GM18498 (cell line): ENCODE results near the gene CRELD2.

ENCODE experiments used
- ATAC-seq: cut with Tn5 transposase; IDR thresholded peaks from one replicate; pipeline ENCODE4 v1.9.1; 2021; ENCODE audit warnings: mild to moderate bottlenecking, moderate library complexity; ENCODE audit not compliant: unreplicated experiment

The CRELD2 gene

GRCh38 chr22:49917974-49918910, at the start of gene CRELD2, which contains the start of gene ALG12:
Gene CRELD2 (plus strand): TSS chr22:49918634. CDS start chr22:49918770, 136 bp downstream.
Gene ALG12 (minus strand): TSS chr22:49918438. CDS start chr22:49913765, 4,673 bp downstream.
- peak; percentile 90 for ATAC-seq

GRCh38 chr22:49869086-49869830, 49.2 kb upstream of the CRELD2 start:
- ATAC-seq, result no peak

GRCh38 chr22:49869845-49870712, 48.4 kb upstream of the CRELD2 start:
- no peak for ATAC-seq

GRCh38 chr22:49871482-49871881, 47.0 kb upstream of the CRELD2 start:
- no peak for ATAC-seq

- no peak for ATAC-seq
These were observed 46.1 kb upstream of the CRELD2 start for GRCh38 chr22:49872347-49872746.

- no peak for ATAC-seq
These were observed 45.0 kb upstream of the CRELD2 start for GRCh38 chr22:49873228-49873940.

GRCh38 chr22:49877642-49878041, 40.8 kb upstream of the CRELD2 start:
- no peak for ATAC-seq

- ATAC-seq, result no peak
These were observed 40.2 kb upstream of the CRELD2 start for GRCh38 chr22:49878206-49878605.

- no peak for ATAC-seq
These were observed 38.6 kb upstream of the CRELD2 start for GRCh38 chr22:49879871-49880270.

GRCh38 chr22:49880281-49880680, 38.2 kb upstream of the CRELD2 start:
- ATAC-seq, result no peak

- no peak for ATAC-seq
These were observed 36.6 kb upstream of the CRELD2 start for GRCh38 chr22:49881856-49882255.

GRCh38 chr22:49882519-49883293, 35.7 kb upstream of the CRELD2 start:
- ATAC-seq, result no peak

GRCh38 chr22:49883294-49883640, 35.2 kb upstream of the CRELD2 start:
- no peak for ATAC-seq

- no peak for ATAC-seq
These were observed 34.4 kb upstream of the CRELD2 start for GRCh38 chr22:49884075-49884474.

GRCh38 chr22:49884503-49885260, 33.8 kb upstream of the CRELD2 start:
- ATAC-seq, result no peak

- no peak for ATAC-seq
These were observed 33.2 kb upstream of the CRELD2 start for GRCh38 chr22:49885281-49885680.

GRCh38 chr22:49885881-49886280, 32.6 kb upstream of the CRELD2 start:
- no peak for ATAC-seq

GRCh38 chr22:49886346-49887063, 31.9 kb upstream of the CRELD2 start:
- ATAC-seq, result no peak
